Heart left ventricle (tissue), 13 donors: ENCODE results near the gene PINK1.

Experiments
- CTCF ChIP-seq, 12 donors: fragments of 200-600 bp; sonication (generic) in 4 of 12; IDR thresholded peaks; one replicate each; pipeline versions ENCODE4 v1.5.0 to v1.8.0; 2018 to 2022; ENCODE audit warnings: antibody characterized with exemption in 12 of 12, mild to moderate bottlenecking in 5 of 12
- POLR2A ChIP-seq, 2 donors: fragments of 450-650 bp; IDR thresholded peaks; one replicate each; pipeline ENCODE4 v1.6.1; 2017; ENCODE audit warnings: antibody characterized with exemption in 2 of 2, mild to moderate bottlenecking in 2 of 2, moderate library complexity in 2 of 2
- donor health status: ischemic (EF 13 %, LVEDD 7.1; RV severe dilation, severe dysfunction).
- donor health status: DM: no; HTN: yes; CAD: no.
- donor health status: DM: no; HTN: no; CAD: no.
- donor health status: ischemic (EF 25% LVEDD 6.9; RV normal size, moderate dysfunction).
- donor health status: ischemic (EF 25% LVEDD 5.7; RV mildly dilated, moderate dysfunction).
- donor health status: ischemic (EF 35%, LVEDD 5.7; RV mildly dilated, moderate dysfunction).
- donor health status: nonischemic (EF 11% LVEDD 7.7; RV severe dilation, severe dysfunction).
- donor health status: DM: yes; HTN: yes; CAD: no.
- donor health status: PGD.
- donor health status: ischemic (EF 29% LVEDD 5.4; RV normal size, mild dysfunction).
- donor health status: nonischemic (EF 23%, LVEDD 6.1; RV moderate dilation, normal function).

GRCh38 chr1:20684651-20685050, 51.4 kb downstream of the PINK1 start:
- TF ChIP-seq POLR2A (IDR thresholded peaks at IDR 0.05): no peak
- no peak for TF ChIP-seq CTCF (IDR thresholded peaks at IDR 0.05)
